GM19099 (cell line): Measurements from ENCODE around the gene DEAF1.

ENCODE experiments used
- POLR2A ChIP-seq: IDR thresholded peaks from 3 replicates; pipeline ENCODE4 v1.6.1; 2011; ENCODE audit warnings: low read depth; ENCODE audit not compliant: insufficient read length; ENCODE audit errors: extremely low read depth

The DEAF1 gene

GRCh38 chr11:611001-611996, 83.7 kb downstream of the DEAF1 start:
- TF ChIP-seq POLR2A, result peak; percentile 42

- no peak for TF ChIP-seq POLR2A
Observed at GRCh38 chr11:610146-610801, 84.7 kb downstream of the DEAF1 start.

GRCh38 chr11:609341-609811, 85.6 kb downstream of the DEAF1 start:
- no peak for TF ChIP-seq POLR2A

- TF ChIP-seq POLR2A, result no peak
Observed at GRCh38 chr11:608791-609251, 86.2 kb downstream of the DEAF1 start.

GRCh38 chr11:607971-608659, 86.9 kb downstream of the DEAF1 start:
- no peak for TF ChIP-seq POLR2A

- TF ChIP-seq POLR2A, result no peak
Observed at GRCh38 chr11:607020-607780, 87.8 kb downstream of the DEAF1 start.

GRCh38 chr11:606245-606644, 88.8 kb downstream of the DEAF1 start:
- TF ChIP-seq POLR2A, result no peak

GRCh38 chr11:605286-606129, 89.5 kb downstream of the DEAF1 start:
- TF ChIP-seq POLR2A, result no peak

GRCh38 chr11:603154-603553, 91.9 kb downstream of the DEAF1 start:
- no peak for TF ChIP-seq POLR2A

GRCh38 chr11:601573-602245, 93.3 kb downstream of the DEAF1 start:
- TF ChIP-seq POLR2A, result no peak

- TF ChIP-seq POLR2A, result no peak
Observed at GRCh38 chr11:598005-598680, 96.9 kb downstream of the DEAF1 start.

- no peak for TF ChIP-seq POLR2A
Observed at GRCh38 chr11:597166-597725, 97.8 kb downstream of the DEAF1 start.

- TF ChIP-seq POLR2A, result no peak
Observed at GRCh38 chr11:596374-596773, 98.6 kb downstream of the DEAF1 start.

- TF ChIP-seq POLR2A, result no peak
Observed at GRCh38 chr11:595400-595799, 99.6 kb downstream of the DEAF1 start.
